ENCODE measurements around the gene CCDC124. TPM values are rescaled to one million over a fixed set of nuclear protein-coding genes. Genes with fewer than 3 reads are reported as not detected.

Gene CCDC124
- total and polyA plus RNA-seq, 10 of the 15 experiments (the other 5 are each of a cell fraction or from before 2014, with no cell fraction given): 3.7 to 184 (median 51.8) TPM

DNA sequence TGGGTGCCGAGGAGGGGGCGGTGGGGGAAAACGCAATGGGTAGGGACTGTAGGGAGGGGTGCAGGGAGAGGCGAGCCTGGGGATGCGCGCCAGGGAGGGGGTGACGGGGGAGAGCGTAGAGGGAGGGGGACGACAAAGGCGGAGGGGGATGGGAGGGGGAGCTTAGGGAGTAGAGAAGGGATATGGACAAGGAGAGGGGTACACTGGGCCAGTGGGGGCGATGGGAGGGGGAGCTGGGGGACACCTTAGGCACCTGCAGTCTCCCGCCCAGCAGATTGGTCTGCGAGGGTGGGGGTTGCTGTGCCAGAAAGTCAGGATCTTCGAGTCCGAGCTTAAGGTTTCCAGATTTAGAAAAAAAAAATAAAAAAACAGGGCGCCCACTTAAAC, 15.7 kb downstream of the CCDC124 start:
- FAIRE-seq: no peak
- H3K9ac ChIP-seq (ENCODE audit: control insufficient read depth, insufficient read depth, low read length): no peak overlapping the region
- peak overlapping the region; percentile 57; the same call in 1 of the 2 replicates for H3K4me3 ChIP-seq
- RAD21 ChIA-PET (ENCODE audit: unreplicated experiment): interaction anchor here (1.4 to 3.6 kb wide), 2 partner anchors 16 to 48 kb away, joined by 4 to 23 read pairs; partner anchors contain the start of gene CCDC124
- intact Hi-C loops (cut with micrococcal nuclease; ENCODE audit: unreplicated experiment): loop anchor here (5.0 kb wide), 1 partner anchor 224 kb away; the partner anchor contains the start of gene IFI30
- no peak overlapping the region for H2AFZ ChIP-seq (ENCODE audit: control insufficient read depth, low read depth, low read length)
- POLR2A ChIA-PET: interaction anchor here (0.6 to 0.8 kb wide), 2 partner anchors 52 to 342 kb away, joined by 3 to 7 read pairs; no protein-coding TSS in a partner anchor
- peak overlapping the region; percentile 33 for H3K4me2 ChIP-seq (ENCODE audit: control insufficient read depth, insufficient read depth)
- WGBS (ENCODE audit: insufficient coverage, insufficient replicate concordance, low lambda C conversion rate, missing lambda C conversion rate): 0% methylated on average over 6 of the region's 16 CpGs
- no peak overlapping the region for H3K27ac ChIP-seq (ENCODE audit: control insufficient read depth, insufficient read depth)
- TF ChIP-seq, protein P1, sequence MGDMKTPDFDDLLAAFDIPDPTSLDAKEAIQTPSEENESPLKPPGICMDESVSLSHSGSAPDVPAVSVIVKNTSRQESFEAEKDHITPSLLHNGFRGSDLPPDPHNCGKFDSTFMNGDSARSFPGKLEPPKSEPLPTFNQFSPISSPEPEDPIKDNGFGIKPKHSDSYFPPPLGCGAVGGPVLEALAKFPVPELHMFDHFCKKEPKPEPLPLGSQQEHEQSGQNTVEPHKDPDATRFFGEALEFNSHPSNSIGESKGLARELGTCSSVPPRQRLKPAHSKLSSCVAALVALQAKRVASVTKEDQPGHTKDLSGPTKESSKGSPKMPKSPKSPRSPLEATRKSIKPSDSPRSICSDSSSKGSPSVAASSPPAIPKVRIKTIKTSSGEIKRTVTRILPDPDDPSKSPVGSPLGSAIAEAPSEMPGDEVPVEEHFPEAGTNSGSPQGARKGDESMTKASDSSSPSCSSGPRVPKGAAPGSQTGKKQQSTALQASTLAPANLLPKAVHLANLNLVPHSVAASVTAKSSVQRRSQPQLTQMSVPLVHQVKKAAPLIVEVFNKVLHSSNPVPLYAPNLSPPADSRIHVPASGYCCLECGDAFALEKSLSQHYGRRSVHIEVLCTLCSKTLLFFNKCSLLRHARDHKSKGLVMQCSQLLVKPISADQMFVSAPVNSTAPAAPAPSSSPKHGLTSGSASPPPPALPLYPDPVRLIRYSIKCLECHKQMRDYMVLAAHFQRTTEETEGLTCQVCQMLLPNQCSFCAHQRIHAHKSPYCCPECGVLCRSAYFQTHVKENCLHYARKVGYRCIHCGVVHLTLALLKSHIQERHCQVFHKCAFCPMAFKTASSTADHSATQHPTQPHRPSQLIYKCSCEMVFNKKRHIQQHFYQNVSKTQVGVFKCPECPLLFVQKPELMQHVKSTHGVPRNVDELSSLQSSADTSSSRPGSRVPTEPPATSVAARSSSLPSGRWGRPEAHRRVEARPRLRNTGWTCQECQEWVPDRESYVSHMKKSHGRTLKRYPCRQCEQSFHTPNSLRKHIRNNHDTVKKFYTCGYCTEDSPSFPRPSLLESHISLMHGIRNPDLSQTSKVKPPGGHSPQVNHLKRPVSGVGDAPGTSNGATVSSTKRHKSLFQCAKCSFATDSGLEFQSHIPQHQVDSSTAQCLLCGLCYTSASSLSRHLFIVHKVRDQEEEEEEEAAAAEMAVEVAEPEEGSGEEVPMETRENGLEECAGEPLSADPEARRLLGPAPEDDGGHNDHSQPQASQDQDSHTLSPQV (IDR thresholded peaks at IDR 0.05): no peak
- TF ChIP-seq SUPT20H (IDR thresholded peaks at IDR 0.05; ENCODE audit: borderline replicate concordance, control insufficient read depth, low read depth, low read length): no peak
- TF ChIP-seq, protein P2, sequence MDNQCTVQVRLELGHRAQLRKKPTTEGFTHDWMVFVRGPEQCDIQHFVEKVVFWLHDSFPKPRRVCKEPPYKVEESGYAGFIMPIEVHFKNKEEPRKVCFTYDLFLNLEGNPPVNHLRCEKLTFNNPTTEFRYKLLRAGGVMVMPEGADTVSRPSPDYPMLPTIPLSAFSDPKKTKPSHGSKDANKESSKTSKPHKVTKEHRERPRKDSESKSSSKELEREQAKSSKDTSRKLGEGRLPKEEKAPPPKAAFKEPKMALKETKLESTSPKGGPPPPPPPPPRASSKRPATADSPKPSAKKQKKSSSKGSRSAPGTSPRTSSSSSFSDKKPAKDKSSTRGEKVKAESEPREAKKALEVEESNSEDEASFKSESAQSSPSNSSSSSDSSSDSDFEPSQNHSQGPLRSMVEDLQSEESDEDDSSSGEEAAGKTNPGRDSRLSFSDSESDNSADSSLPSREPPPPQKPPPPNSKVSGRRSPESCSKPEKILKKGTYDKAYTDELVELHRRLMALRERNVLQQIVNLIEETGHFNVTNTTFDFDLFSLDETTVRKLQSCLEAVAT (IDR thresholded peaks at IDR 0.05): no peak
- no peak for TF ChIP-seq EGR1 (IDR thresholded peaks at IDR 0.05; ENCODE audit: borderline replicate concordance in 1 of 2, low read depth in 2 of 2, low read length in 2 of 2)
- no peak for TF ChIP-seq NR2C2 (IDR thresholded peaks at IDR 0.05; ENCODE audit: borderline replicate concordance, control insufficient read depth, insufficient read length, low read depth)
- TF ChIP-seq, protein P3, sequence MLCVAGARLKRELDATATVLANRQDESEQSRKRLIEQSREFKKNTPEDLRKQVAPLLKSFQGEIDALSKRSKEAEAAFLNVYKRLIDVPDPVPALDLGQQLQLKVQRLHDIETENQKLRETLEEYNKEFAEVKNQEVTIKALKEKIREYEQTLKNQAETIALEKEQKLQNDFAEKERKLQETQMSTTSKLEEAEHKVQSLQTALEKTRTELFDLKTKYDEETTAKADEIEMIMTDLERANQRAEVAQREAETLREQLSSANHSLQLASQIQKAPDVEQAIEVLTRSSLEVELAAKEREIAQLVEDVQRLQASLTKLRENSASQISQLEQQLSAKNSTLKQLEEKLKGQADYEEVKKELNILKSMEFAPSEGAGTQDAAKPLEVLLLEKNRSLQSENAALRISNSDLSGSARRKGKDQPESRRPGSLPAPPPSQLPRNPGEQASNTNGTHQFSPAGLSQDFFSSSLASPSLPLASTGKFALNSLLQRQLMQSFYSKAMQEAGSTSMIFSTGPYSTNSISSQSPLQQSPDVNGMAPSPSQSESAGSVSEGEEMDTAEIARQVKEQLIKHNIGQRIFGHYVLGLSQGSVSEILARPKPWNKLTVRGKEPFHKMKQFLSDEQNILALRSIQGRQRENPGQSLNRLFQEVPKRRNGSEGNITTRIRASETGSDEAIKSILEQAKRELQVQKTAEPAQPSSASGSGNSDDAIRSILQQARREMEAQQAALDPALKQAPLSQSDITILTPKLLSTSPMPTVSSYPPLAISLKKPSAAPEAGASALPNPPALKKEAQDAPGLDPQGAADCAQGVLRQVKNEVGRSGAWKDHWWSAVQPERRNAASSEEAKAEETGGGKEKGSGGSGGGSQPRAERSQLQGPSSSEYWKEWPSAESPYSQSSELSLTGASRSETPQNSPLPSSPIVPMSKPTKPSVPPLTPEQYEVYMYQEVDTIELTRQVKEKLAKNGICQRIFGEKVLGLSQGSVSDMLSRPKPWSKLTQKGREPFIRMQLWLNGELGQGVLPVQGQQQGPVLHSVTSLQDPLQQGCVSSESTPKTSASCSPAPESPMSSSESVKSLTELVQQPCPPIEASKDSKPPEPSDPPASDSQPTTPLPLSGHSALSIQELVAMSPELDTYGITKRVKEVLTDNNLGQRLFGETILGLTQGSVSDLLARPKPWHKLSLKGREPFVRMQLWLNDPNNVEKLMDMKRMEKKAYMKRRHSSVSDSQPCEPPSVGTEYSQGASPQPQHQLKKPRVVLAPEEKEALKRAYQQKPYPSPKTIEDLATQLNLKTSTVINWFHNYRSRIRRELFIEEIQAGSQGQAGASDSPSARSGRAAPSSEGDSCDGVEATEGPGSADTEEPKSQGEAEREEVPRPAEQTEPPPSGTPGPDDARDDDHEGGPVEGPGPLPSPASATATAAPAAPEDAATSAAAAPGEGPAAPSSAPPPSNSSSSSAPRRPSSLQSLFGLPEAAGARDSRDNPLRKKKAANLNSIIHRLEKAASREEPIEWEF (IDR thresholded peaks at IDR 0.05; ENCODE audit: insufficient replicate concordance, low read depth, low read length): no peak
- TF ChIP-seq HCFC1 (IDR thresholded peaks at IDR 0.05; ENCODE audit: low read length): no peak
- TF ChIP-seq NR2C1 (IDR thresholded peaks at IDR 0.05): no peak
- DNase-seq (ENCODE audit: low read depth, low spot score): no peak
- no peaks in the 10 kb centered on the region for H4K20me1 ChIP-seq (ENCODE audit: control insufficient read depth, insufficient read depth)
- no TSS peak for BruUV-seq (replicated peaks)
- no peaks in the 10 kb centered on the region for H3K9me3 ChIP-seq (replicated peaks; ENCODE audit: control insufficient read depth, insufficient read depth, low read length)
- peaks cover 10 to 11% of the 10 kb centered on the region in 2 experiments for H3K27me3 ChIP-seq (replicated peaks in 1 of 2; ENCODE audit: control insufficient read depth in 2 of 2, insufficient read depth in 2 of 2, low read length in 1 of 2)
- ATAC-seq: no peak
- H3K36me3 ChIP-seq (ENCODE audit: control insufficient read depth in 2 of 2, insufficient read depth in 2 of 2, low read length in 1 of 2): no peaks in the 10 kb centered on the region; a peak in 2 of 4 replicates
- in situ Hi-C loops (cut with MboI): loop anchor here (10.0 kb wide), 1 partner anchor 46 kb away; no protein-coding TSS in a partner anchor
- CTCF ChIA-PET: interaction anchor here (3.5 kb wide), 1 partner anchor 10 kb away, joined by 16 read pairs; no protein-coding TSS in a partner anchor
- SMC1A ChIA-PET (ENCODE audit: uncharacterized antibody, unreplicated experiment): no interaction called here
- no peaks in the 10 kb centered on the region for H3K79me2 ChIP-seq (ENCODE audit: control insufficient read depth, insufficient read depth, low read length)
- peaks cover 45% of the 10 kb centered on the region for H3K4me1 ChIP-seq (ENCODE audit: control insufficient read depth, insufficient read depth, low read length)
